HepG2 (cell line): ENCODE results near the gene RNF38.

Experiments used
- ARHGAP35 ChIP-seq: sonication (generic); formaldehyde crosslinking; IDR thresholded peaks from 2 replicates; pipeline ENCODE4 v1.9.0; 2022; ENCODE audit warnings: mild to moderate bottlenecking, inconsistent platforms, moderate library complexity, missing genetic modification reagents, borderline replicate concordance
- MXI1 ChIP-seq: IDR thresholded peaks from 3 replicates; pipeline ENCODE4 v1.6.1; 2012; ENCODE audit warnings: low read depth, low read length, inconsistent platforms, borderline replicate concordance
- NCOA2 ChIP-seq: sonication (generic); formaldehyde crosslinking; IDR thresholded peaks from 2 replicates; pipeline ENCODE4 v1.8.0; 2022; ENCODE audit warnings: inconsistent platforms
- POLR2AphosphoS5 ChIP-seq: IDR thresholded peaks from 2 replicates; pipeline ENCODE4 v1.6.1; 2012; ENCODE audit warnings: low read depth, low read length
- SMC3 ChIP-seq: IDR thresholded peaks from 2 replicates; pipeline ENCODE4 v1.6.1; 2011; ENCODE audit warnings: low read length, improper control_type of control experiment
- TAF1 ChIP-seq: sonication (generic); formaldehyde crosslinking; IDR thresholded peaks from 2 replicates; pipeline ENCODE4 v1.4.0; 2020; ENCODE audit warnings: missing genetic modification reagents
- ZNF232 ChIP-seq: sonication (generic); formaldehyde crosslinking; IDR thresholded peaks from 2 replicates; pipeline ENCODE4 v1.4.0; 2020; ENCODE audit warnings: missing genetic modification reagents, borderline replicate concordance
- ZNF713 ChIP-seq: sonication (generic); formaldehyde crosslinking; IDR thresholded peaks from 2 replicates; pipeline ENCODE4 v1.4.0; 2020; ENCODE audit warnings: mild to moderate bottlenecking, missing genetic modification reagents
- TF ChIP-seq, protein P1 (sequence below): sonication (generic); formaldehyde crosslinking; IDR thresholded peaks from 2 replicates; pipeline ENCODE4 v1.5.0; 2020; ENCODE audit warnings: mild to moderate bottlenecking, missing genetic modification reagents, moderate library complexity
- TF ChIP-seq, protein P2 (sequence below): sonication (generic); formaldehyde crosslinking; IDR thresholded peaks from 2 replicates; pipeline ENCODE4 v1.4.0; 2020; ENCODE audit warnings: missing genetic modification reagents, borderline replicate concordance
- TF ChIP-seq, protein P3 (sequence below): sonication (generic); formaldehyde crosslinking; conservative IDR thresholded peaks from 2 replicates; pipeline ENCODE4 v1.5.0; 2020; ENCODE audit warnings: missing genetic modification reagents

DNA sequence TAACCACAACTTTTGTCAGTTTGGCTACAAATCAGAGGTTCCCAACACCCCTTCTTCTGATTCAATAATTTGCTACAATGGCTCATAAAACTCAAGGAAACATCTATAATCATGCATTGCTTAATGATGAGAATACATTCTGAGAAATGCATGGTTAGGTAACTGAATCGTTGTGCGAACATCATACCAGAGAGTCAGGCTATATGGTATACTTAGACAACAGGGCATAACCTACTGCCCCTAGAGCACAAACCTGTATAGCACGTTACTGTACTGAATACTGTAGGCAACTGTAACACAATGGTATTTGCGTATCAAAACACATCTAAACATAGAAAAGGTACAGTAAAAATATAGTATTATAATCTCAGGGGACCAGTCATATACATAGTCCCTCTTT is 31.0 kb upstream of the RNF38 start:
- TF ChIP-seq NCOA2 (CRISPR knock-in tag) (no peak), MXI1 (no peak), SMC3 (no peak), POLR2AphosphoS5 (no peak), ZNF713 (CRISPR knock-in tag) (no peak), ZNF232 (CRISPR knock-in tag) (no peak), TAF1 (CRISPR knock-in tag) (no peak), ARHGAP35 (CRISPR knock-in tag) (no peak)
- TF ChIP-seq, protein P1, sequence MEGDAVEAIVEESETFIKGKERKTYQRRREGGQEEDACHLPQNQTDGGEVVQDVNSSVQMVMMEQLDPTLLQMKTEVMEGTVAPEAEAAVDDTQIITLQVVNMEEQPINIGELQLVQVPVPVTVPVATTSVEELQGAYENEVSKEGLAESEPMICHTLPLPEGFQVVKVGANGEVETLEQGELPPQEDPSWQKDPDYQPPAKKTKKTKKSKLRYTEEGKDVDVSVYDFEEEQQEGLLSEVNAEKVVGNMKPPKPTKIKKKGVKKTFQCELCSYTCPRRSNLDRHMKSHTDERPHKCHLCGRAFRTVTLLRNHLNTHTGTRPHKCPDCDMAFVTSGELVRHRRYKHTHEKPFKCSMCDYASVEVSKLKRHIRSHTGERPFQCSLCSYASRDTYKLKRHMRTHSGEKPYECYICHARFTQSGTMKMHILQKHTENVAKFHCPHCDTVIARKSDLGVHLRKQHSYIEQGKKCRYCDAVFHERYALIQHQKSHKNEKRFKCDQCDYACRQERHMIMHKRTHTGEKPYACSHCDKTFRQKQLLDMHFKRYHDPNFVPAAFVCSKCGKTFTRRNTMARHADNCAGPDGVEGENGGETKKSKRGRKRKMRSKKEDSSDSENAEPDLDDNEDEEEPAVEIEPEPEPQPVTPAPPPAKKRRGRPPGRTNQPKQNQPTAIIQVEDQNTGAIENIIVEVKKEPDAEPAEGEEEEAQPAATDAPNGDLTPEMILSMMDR, result no peak
- TF ChIP-seq, protein P2, sequence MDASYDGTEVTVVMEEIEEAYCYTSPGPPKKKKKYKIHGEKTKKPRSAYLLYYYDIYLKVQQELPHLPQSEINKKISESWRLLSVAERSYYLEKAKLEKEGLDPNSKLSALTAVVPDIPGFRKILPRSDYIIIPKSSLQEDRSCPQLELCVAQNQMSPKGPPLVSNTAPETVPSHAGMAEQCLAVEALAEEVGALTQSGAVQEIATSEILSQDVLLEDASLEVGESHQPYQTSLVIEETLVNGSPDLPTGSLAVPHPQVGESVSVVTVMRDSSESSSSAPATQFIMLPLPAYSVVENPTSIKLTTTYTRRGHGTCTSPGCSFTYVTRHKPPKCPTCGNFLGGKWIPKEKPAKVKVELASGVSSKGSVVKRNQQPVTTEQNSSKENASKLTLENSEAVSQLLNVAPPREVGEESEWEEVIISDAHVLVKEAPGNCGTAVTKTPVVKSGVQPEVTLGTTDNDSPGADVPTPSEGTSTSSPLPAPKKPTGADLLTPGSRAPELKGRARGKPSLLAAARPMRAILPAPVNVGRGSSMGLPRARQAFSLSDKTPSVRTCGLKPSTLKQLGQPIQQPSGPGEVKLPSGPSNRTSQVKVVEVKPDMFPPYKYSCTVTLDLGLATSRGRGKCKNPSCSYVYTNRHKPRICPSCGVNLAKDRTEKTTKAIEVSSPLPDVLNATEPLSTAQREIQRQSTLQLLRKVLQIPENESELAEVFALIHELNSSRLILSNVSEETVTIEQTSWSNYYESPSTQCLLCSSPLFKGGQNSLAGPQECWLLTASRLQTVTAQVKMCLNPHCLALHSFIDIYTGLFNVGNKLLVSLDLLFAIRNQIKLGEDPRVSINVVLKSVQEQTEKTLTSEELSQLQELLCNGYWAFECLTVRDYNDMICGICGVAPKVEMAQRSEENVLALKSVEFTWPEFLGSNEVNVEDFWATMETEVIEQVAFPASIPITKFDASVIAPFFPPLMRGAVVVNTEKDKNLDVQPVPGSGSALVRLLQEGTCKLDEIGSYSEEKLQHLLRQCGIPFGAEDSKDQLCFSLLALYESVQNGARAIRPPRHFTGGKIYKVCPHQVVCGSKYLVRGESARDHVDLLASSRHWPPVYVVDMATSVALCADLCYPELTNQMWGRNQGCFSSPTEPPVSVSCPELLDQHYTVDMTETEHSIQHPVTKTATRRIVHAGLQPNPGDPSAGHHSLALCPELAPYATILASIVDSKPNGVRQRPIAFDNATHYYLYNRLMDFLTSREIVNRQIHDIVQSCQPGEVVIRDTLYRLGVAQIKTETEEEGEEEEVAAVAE, result no peak
- TF ChIP-seq, protein P3, sequence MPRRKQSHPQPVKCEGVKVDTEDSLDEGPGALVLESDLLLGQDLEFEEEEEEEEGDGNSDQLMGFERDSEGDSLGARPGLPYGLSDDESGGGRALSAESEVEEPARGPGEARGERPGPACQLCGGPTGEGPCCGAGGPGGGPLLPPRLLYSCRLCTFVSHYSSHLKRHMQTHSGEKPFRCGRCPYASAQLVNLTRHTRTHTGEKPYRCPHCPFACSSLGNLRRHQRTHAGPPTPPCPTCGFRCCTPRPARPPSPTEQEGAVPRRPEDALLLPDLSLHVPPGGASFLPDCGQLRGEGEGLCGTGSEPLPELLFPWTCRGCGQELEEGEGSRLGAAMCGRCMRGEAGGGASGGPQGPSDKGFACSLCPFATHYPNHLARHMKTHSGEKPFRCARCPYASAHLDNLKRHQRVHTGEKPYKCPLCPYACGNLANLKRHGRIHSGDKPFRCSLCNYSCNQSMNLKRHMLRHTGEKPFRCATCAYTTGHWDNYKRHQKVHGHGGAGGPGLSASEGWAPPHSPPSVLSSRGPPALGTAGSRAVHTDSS (CRISPR knock-in tag), result no peak
